Measurements from ENCODE around the gene PXMP4. TPM values are rescaled to one million over a fixed set of nuclear protein-coding genes. Genes with fewer than 3 reads are reported as not detected.

The PXMP4 gene
- total RNA-seq, 3 donors from 2014 or later: 7.9 to 14.3 (median 9.1) TPM

- H3K27ac ChIP-seq: no peak overlapping the region
- no peaks in the 10 kb centered on the region for H3K27me3 ChIP-seq
- DNase-seq (ENCODE audit: low spot score in 2 of 2): no peak
- TF ChIP-seq POLR2AphosphoS5 (IDR thresholded peaks at IDR 0.05) (no peak), CTCF (IDR thresholded peaks at IDR 0.05) (no peak), POLR2A (IDR thresholded peaks at IDR 0.05) (no peak)
- no peaks in the 10 kb centered on the region for H3K9me3 ChIP-seq
- no peaks in the 10 kb centered on the region for H3K36me3 ChIP-seq
- intact Hi-C loops (cut with DNase I; ENCODE audit: low total_unique reads): no loop called here
- H3K4me3 ChIP-seq: no peak overlapping the region
- H3K4me1 ChIP-seq: peaks cover 6 to 8% of the 10 kb centered on the region in 2 donors
These were observed 30.6 kb downstream of the PXMP4 start for GRCh38 chr20:33689493-33689892.

- no peak overlapping the region for H3K27ac ChIP-seq
- intact Hi-C loops (cut with DNase I; ENCODE audit: low total_unique reads): no loop called here
- H3K4me1 ChIP-seq: peaks cover 6 to 8% of the 10 kb centered on the region in 2 donors
- TF ChIP-seq POLR2A (IDR thresholded peaks at IDR 0.05) (no peak), CTCF (IDR thresholded peaks at IDR 0.05) (no peak), POLR2AphosphoS5 (IDR thresholded peaks at IDR 0.05) (no peak)
- DNase-seq (ENCODE audit: low spot score in 2 of 2): no peak
- H3K4me3 ChIP-seq: no peak overlapping the region
- H3K9me3 ChIP-seq: no peaks in the 10 kb centered on the region
- H3K27me3 ChIP-seq: no peaks in the 10 kb centered on the region
- no peaks in the 10 kb centered on the region for H3K36me3 ChIP-seq
These were observed 31.1 kb downstream of the PXMP4 start for GRCh38 chr20:33688938-33689424.

- intact Hi-C loops (cut with DNase I; ENCODE audit: low total_unique reads): no loop called here
- Histone ChIP-seq H3K9me3 (no peaks in the 10 kb centered on the region), H3K36me3 (no peaks in the 10 kb centered on the region), H3K27me3 (no peaks in the 10 kb centered on the region), H3K27ac (no peak overlapping the region), H3K4me3 (no peak overlapping the region), H3K4me1 (peaks cover 6 to 8% of the 10 kb centered on the region in 2 donors)
- TF ChIP-seq POLR2AphosphoS5 (IDR thresholded peaks at IDR 0.05): no peak
- TF ChIP-seq POLR2A (IDR thresholded peaks at IDR 0.05): no peak
- TF ChIP-seq CTCF (IDR thresholded peaks at IDR 0.05): no peak
- DNase-seq (ENCODE audit: low spot score in 2 of 2): no peak
These were observed 31.8 kb downstream of the PXMP4 start for GRCh38 chr20:33687993-33688937.

GRCh38 chr20:33687370-33687915 is 32.7 kb downstream of the PXMP4 start:
- Histone ChIP-seq H3K27ac (no peak overlapping the region), H3K9me3 (no peaks in the 10 kb centered on the region), H3K4me3 (no peak overlapping the region), H3K27me3 (no peaks in the 10 kb centered on the region), H3K36me3 (no peaks in the 10 kb centered on the region), H3K4me1 (peaks cover 6 to 8% of the 10 kb centered on the region in 2 donors)
- no peak for TF ChIP-seq POLR2AphosphoS5 (IDR thresholded peaks at IDR 0.05)
- no peak for TF ChIP-seq CTCF (IDR thresholded peaks at IDR 0.05)
- TF ChIP-seq POLR2A (IDR thresholded peaks at IDR 0.05): no peak
- intact Hi-C loops (cut with DNase I; ENCODE audit: low total_unique reads): no loop called here
- DNase-seq (ENCODE audit: low spot score in 2 of 2): no peak

GRCh38 chr20:33686984-33687366 is 33.1 kb downstream of the PXMP4 start:
- H3K9me3 ChIP-seq: no peaks in the 10 kb centered on the region
- no peaks in the 10 kb centered on the region for H3K27me3 ChIP-seq
- peak overlapping the region; percentile 19 to 45 for H3K27ac ChIP-seq
- intact Hi-C loops (cut with DNase I; ENCODE audit: low total_unique reads): no loop called here
- H3K4me3 ChIP-seq: peak overlapping the region in 2 of 3 donors; percentile 48 to 72
- no peaks in the 10 kb centered on the region for H3K36me3 ChIP-seq
- TF ChIP-seq POLR2AphosphoS5 (IDR thresholded peaks at IDR 0.05) (no peak), CTCF (IDR thresholded peaks at IDR 0.05) (no peak), POLR2A (IDR thresholded peaks at IDR 0.05) (no peak)
- no peak for DNase-seq (ENCODE audit: low spot score in 2 of 2)
- peaks cover 6 to 8% of the 10 kb centered on the region in 2 donors for H3K4me1 ChIP-seq
